Body of pancreas (tissue), 4 donors: ENCODE data around the gene C10orf105.

Experiments used
- POLR2A ChIP-seq, 3 donors: fragments of 450-650 bp; IDR thresholded peaks; one replicate each; pipeline ENCODE4 v1.6.1; 2016; ENCODE audit warnings: antibody characterized with exemption in 3 of 3, mild to moderate bottlenecking in 2 of 3
- TF ChIP-seq, protein P1 (sequence below), 7 experiments: fragments of 450-650 bp in 4 of 7; fragments of 200-600 bp in 3 of 7; sonication (generic) in 3 of 7; IDR thresholded peaks; one replicate each; pipeline ENCODE4 v1.5.1; 2016 to 2019; ENCODE audit warnings: antibody characterized with exemption in 7 of 7

DNA sequence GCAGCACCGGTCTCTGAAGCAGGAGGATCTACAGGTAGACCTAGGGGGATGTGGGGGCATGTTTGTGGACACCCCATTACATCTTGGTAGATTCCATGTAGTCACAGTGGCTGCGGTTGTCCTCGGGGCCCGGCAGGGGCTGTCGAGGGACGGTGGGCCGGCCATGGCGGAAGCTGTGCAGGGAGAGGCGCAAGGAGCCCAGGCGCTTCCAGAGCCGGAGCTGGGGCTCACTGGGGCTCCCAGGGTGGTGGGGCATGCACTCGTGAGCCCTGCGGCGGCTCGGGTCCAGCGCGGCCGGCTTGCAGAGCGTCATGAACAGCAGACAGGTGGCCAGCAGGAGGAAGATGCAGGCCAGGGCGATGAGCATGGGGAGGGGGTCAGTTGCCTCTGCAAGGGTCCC lies 3.7 kb downstream of the C10orf105 start:
- TF ChIP-seq, protein P1, sequence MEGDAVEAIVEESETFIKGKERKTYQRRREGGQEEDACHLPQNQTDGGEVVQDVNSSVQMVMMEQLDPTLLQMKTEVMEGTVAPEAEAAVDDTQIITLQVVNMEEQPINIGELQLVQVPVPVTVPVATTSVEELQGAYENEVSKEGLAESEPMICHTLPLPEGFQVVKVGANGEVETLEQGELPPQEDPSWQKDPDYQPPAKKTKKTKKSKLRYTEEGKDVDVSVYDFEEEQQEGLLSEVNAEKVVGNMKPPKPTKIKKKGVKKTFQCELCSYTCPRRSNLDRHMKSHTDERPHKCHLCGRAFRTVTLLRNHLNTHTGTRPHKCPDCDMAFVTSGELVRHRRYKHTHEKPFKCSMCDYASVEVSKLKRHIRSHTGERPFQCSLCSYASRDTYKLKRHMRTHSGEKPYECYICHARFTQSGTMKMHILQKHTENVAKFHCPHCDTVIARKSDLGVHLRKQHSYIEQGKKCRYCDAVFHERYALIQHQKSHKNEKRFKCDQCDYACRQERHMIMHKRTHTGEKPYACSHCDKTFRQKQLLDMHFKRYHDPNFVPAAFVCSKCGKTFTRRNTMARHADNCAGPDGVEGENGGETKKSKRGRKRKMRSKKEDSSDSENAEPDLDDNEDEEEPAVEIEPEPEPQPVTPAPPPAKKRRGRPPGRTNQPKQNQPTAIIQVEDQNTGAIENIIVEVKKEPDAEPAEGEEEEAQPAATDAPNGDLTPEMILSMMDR (IDR thresholded peaks at IDR 0.05), result no peak
- TF ChIP-seq POLR2A (IDR thresholded peaks at IDR 0.05), result no peak
